ENCODE measurements around the gene KAT2B. TPM values are rescaled to one million over a fixed set of nuclear protein-coding genes. Genes with fewer than 3 reads are reported as not detected.

The KAT2B gene
- total RNA-seq = 3.8 and 6.1 TPM in 2 replicates

GRCh38 chr3:20039765-20040547 is at the start of gene KAT2B:
KAT2B (plus strand) TSS chr3:20040446; CDS start chr3:20040478, 32 bp downstream.

GRCh38 chr3:20012164-20012563 is 28.1 kb upstream of the KAT2B start, which contains the start of gene PP2D1:
PP2D1 (minus strand) TSS chr3:20012264; CDS start chr3:20012072, 192 bp downstream.

DNA sequence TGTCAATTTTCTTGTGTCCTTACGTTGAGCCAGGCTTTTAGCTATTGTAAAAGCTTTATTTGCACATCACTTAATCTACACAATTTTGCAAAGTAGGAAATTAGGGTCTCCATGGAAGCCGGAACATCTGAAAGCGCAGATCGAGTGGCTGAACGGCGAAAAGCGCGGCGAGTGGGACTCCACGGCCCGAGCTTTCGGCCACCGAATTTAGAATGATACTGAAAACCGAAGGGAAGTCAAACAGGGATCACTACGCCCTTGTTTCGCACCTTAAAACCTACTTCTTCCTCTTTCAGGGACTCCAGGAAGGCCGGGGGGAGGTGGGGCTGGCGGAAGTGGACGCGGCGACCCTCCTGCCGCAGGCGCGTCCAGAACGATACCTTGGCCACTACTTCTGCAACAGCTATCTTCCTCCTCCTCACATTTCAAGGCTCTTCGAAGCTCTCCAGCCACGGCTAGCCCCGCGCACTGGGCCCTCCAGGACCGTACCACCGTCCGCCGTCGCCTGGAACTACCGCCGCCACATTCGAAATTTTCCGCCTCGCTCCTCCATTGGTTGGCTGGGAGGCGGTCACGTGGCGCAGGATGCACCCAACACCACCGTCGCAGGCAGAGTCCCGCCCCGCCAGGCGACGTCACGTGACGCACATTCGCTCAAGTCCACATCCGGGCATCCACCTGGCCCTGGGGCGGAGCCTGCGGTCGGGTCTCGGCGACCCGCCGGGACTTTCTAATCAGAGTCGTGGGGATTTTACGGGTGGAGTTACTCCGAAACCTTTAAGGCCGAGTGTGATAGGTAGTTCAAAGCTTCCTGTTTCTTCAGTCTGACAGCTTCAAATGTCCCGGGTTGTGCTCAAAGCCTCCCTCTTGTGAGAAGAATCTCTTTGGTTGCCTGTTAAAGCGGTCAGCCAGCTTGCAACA is 145.7 kb downstream of the KAT2B start, which contains the start of gene SGO1:
TSS of gene SGO1 (minus strand) at position 528 of the 921 bp plus-strand sequence. CDS start 2,179 bp downstream, outside the sequence.

Other genes with a start within 250 kb of the KAT2B start
- gene EFHB, start 106.2 kb upstream of the KAT2B start, total RNA-seq = under 0.01 TPM in 1 of 2 replicates, not detected in the other
- gene RAB5A, start 93.3 kb upstream of the KAT2B start, total RNA-seq = 86.8 and 96.0 TPM in 2 replicates
- gene PP2D1, start 28.2 kb upstream of the KAT2B start, total RNA-seq = not detected in 2 replicates
- under 0.01 and 0.14 TPM in 2 replicates for gene SGO1, start 145.8 kb downstream of the KAT2B start, total RNA-seq

Data from nasal cavity respiratory epithelium epithelial cell of viscerocranial mucosa (primary cell).